ENCODE measurements around the gene MYH7. TPM values are rescaled to one million over a fixed set of nuclear protein-coding genes. Genes with fewer than 3 reads are reported as not detected.

The MYH7 gene
- polyA plus RNA-seq, 1 donor (not counting 4 experiments of a cell fraction or from before 2014, with no cell fraction given), result not detected

DNA sequence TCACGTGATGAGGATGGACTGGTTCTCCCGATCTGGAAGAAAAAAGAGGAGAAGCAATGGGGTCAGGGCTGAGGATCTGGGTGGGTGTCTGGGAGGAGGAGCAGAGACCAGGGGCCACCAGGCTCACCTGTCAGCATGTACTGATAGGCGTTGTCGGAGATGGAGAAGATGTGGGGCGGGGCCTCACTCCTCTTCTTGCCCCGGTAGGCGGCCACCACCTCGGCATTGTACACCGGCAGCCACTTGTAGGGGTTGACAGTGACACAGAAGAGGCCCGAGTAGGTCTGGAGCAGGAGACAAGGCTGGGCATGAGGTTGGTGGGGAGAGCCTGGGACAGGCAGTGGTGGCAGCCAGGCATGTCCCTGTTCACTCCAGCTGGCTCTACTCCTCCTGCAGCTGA lies 30.4 kb downstream of the MYH7 start:
- no peak overlapping the region for H3K4me3 ChIP-seq (ENCODE audit: control insufficient read depth in 2 of 3, extremely low read depth in 1 of 3, insufficient read depth in 2 of 3, low read depth in 1 of 3, low read length in 3 of 3)
- H3K9me1 ChIP-seq (ENCODE audit: control insufficient read depth, extremely low read depth, insufficient read depth, low read length), result no peaks in the 10 kb centered on the region
- TF ChIP-seq, protein P1, sequence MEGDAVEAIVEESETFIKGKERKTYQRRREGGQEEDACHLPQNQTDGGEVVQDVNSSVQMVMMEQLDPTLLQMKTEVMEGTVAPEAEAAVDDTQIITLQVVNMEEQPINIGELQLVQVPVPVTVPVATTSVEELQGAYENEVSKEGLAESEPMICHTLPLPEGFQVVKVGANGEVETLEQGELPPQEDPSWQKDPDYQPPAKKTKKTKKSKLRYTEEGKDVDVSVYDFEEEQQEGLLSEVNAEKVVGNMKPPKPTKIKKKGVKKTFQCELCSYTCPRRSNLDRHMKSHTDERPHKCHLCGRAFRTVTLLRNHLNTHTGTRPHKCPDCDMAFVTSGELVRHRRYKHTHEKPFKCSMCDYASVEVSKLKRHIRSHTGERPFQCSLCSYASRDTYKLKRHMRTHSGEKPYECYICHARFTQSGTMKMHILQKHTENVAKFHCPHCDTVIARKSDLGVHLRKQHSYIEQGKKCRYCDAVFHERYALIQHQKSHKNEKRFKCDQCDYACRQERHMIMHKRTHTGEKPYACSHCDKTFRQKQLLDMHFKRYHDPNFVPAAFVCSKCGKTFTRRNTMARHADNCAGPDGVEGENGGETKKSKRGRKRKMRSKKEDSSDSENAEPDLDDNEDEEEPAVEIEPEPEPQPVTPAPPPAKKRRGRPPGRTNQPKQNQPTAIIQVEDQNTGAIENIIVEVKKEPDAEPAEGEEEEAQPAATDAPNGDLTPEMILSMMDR (optimal IDR thresholded peaks at IDR 0.05 in 1 of 3, IDR thresholded peaks at IDR 0.05 in 1 of 3, conservative IDR thresholded peaks at IDR 0.05 in 1 of 3; ENCODE audit: extremely low read depth in 1 of 3, insufficient read depth in 2 of 3, low read length in 3 of 3), result no peak
- no peaks in the 10 kb centered on the region for H3K79me2 ChIP-seq (ENCODE audit: control insufficient read depth, insufficient read depth, low read length)
- H3K27ac ChIP-seq (ENCODE audit: control insufficient read depth, insufficient read depth, low read length), result no peak overlapping the region
- H3K9me3 ChIP-seq (ENCODE audit: control insufficient read depth, low read depth, low read length), result no peaks in the 10 kb centered on the region
- no peak overlapping the region for H3K4me2 ChIP-seq (ENCODE audit: control insufficient read depth, extremely low read depth, insufficient read depth, low read depth, low read length)
- H2AFZ ChIP-seq (ENCODE audit: control insufficient read depth, low read length), result no peak overlapping the region
- no peaks in the 10 kb centered on the region for H4K20me1 ChIP-seq (ENCODE audit: control insufficient read depth, extremely low read depth, insufficient read depth, low read length)
- no peaks in the 10 kb centered on the region for H3K4me1 ChIP-seq (ENCODE audit: control insufficient read depth, extremely low read depth, insufficient read depth, low read length)
- dilution Hi-C loops (cut with MboI; ENCODE audit: extremely low pct_ligation_motif_present, low sequenced_read_pairs), result no loop called here
- FAIRE-seq (no peak), DNase-seq (ENCODE audit: low read depth, low spot score) (no peak)
- H3K36me3 ChIP-seq (ENCODE audit: control insufficient read depth in 2 of 2, extremely low read depth in 1 of 2, insufficient read depth in 2 of 2, low read length in 2 of 2), result no peaks in the 10 kb centered on the region
- peaks cover 12% of the 10 kb centered on the region for H3K27me3 ChIP-seq (ENCODE audit: control insufficient read depth, extremely low read depth, insufficient read depth, low read length)
- H3K9ac ChIP-seq (ENCODE audit: control insufficient read depth, extremely low read depth, insufficient read depth, low read length), result no peak overlapping the region

DNA sequence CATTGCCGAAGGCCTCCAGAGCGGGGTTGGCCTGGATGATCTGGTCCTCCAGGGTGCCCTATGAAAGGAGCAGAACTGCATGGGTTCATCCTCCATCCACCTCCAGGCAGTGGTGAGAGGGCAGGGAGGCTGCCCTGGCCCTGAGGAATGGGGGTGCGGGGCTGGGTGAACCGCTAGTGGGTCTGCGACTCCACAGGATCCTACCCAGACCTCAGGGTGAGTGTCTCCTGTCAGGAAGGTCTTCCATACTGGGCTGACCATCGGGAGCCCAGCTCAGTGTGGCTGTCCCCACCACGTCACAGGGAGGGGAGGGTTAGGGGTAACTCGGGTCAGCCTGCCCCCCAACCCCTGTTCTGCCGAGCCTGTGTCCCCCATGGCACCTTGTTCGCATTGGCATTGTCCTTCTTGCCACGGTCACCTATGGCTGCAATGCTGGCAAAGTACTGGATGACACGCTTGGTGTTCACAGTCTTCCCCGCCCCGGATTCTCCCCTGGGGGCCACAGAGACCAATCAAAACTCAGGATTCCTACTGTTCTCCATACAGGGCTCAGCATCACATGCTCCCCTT lies 31.0 kb downstream of the MYH7 start:
- DNase-seq (ENCODE audit: low read depth, low spot score), result no peak
- dilution Hi-C loops (cut with MboI; ENCODE audit: extremely low pct_ligation_motif_present, low sequenced_read_pairs), result no loop called here
- Histone ChIP-seq H3K9ac (ENCODE audit: control insufficient read depth, extremely low read depth, insufficient read depth, low read length) (no peak overlapping the region), H3K27me3 (ENCODE audit: control insufficient read depth, extremely low read depth, insufficient read depth, low read length) (peaks cover 12% of the 10 kb centered on the region), H4K20me1 (ENCODE audit: control insufficient read depth, extremely low read depth, insufficient read depth, low read length) (no peaks in the 10 kb centered on the region), H3K4me2 (ENCODE audit: control insufficient read depth, extremely low read depth, insufficient read depth, low read depth, low read length) (no peak overlapping the region), H3K4me3 (ENCODE audit: control insufficient read depth in 2 of 3, extremely low read depth in 1 of 3, insufficient read depth in 2 of 3, low read depth in 1 of 3, low read length in 3 of 3) (no peak overlapping the region), H3K9me1 (ENCODE audit: control insufficient read depth, extremely low read depth, insufficient read depth, low read length) (no peaks in the 10 kb centered on the region), H3K4me1 (ENCODE audit: control insufficient read depth, extremely low read depth, insufficient read depth, low read length) (no peaks in the 10 kb centered on the region), H3K79me2 (ENCODE audit: control insufficient read depth, insufficient read depth, low read length) (no peaks in the 10 kb centered on the region), H3K36me3 (ENCODE audit: control insufficient read depth in 2 of 2, extremely low read depth in 1 of 2, insufficient read depth in 2 of 2, low read length in 2 of 2) (no peaks in the 10 kb centered on the region), H2AFZ (ENCODE audit: control insufficient read depth, low read length) (no peak overlapping the region), H3K27ac (ENCODE audit: control insufficient read depth, insufficient read depth, low read length) (no peak overlapping the region), H3K9me3 (ENCODE audit: control insufficient read depth, low read depth, low read length) (no peaks in the 10 kb centered on the region)
- TF ChIP-seq EZH2 (IDR thresholded peaks at IDR 0.05; ENCODE audit: low read length), result no peak
- TF ChIP-seq, protein P1 (optimal IDR thresholded peaks at IDR 0.05 in 1 of 3, IDR thresholded peaks at IDR 0.05 in 1 of 3, conservative IDR thresholded peaks at IDR 0.05 in 1 of 3; ENCODE audit: extremely low read depth in 1 of 3, insufficient read depth in 2 of 3, low read length in 3 of 3), result no peak
- FAIRE-seq, result no peak
